SK-N-SH (cell line): Measurements from ENCODE around the gene SCN1B. TPM values are rescaled to one million over a fixed set of nuclear protein-coding genes. Genes with fewer than 3 reads are reported as not detected.

Source experiments
- CTCF ChIA-PET: fragments of 300-600, 350-600 bp; formaldehyde crosslinking; extraction: SDS; loops from one replicate; lab custom pipeline; 2021; lab: Yijun Ruan, JAX
- POLR2A ChIA-PET: fragments of 350-600 bp; sonication (Branson Sonifier 250); formaldehyde crosslinking; extraction: SDS; loops from one replicate; lab custom pipeline; 2020; ENCODE audit warnings: antibody characterized with exemption, inconsistent platforms; lab: Yijun Ruan, JAX
- DNase-seq: peaks from one replicate; pipeline ENCODE4 v3.0.0; 2012
- H2AFZ ChIP-seq: fragments of 200-600 bp; sonication (generic); 2 replicates; pipeline ENCODE4 v1.8.1; 2016; ENCODE audit warnings: antibody characterized with exemption, mild to moderate bottlenecking, low read depth
- H3F3A ChIP-seq: fragments of 200-600 bp; sonication (generic); replicated peaks from 2 replicates; pipeline ENCODE3; 2016; ENCODE audit warnings: antibody characterized with exemption, mild to moderate bottlenecking; ENCODE audit not compliant: insufficient read depth
- H3K27ac ChIP-seq, 2 experiments: fragments of 200-500 bp in 1 of 2; fragments of 200-600 bp in 1 of 2; sonication (Bioruptor generic) in 1 of 2; sonication (generic), shearing (Covaris generic) in 1 of 2; 2 replicates each; pipeline versions ENCODE4 v1.5.1 to v1.6.1; 2014 to 2016; ENCODE audit warnings: low read depth in 2 of 2, inconsistent platforms in 1 of 2, low read length in 1 of 2, mild to moderate bottlenecking in 1 of 2, mixed read lengths in 1 of 2
- H3K27me3 ChIP-seq: fragments of 200-600 bp; sonication (generic), shearing (Covaris generic); 2 replicates; pipeline ENCODE4 v1.6.1; 2016; ENCODE audit warnings: mixed run types; ENCODE audit not compliant: insufficient read depth
- H3K36me3 ChIP-seq, 2 experiments: fragments of 200-500 bp in 1 of 2; fragments of 200-600 bp in 1 of 2; sonication (Bioruptor generic) in 1 of 2; sonication (generic) in 1 of 2; replicated peaks in 1 of 2; 2 replicates each; pipeline versions ENCODE3 to v1.5.1; 2014 to 2016; ENCODE audit warnings: low read length in 1 of 2, mild to moderate bottlenecking in 1 of 2; ENCODE audit not compliant: insufficient read depth in 2 of 2, control insufficient read depth in 1 of 2
- H3K4me1 ChIP-seq, 2 experiments: fragments of 200-500 bp in 1 of 2; fragments of 200-600 bp in 1 of 2; sonication (Bioruptor generic) in 1 of 2; sonication (generic), shearing (Covaris generic) in 1 of 2; 2 replicates each; pipeline versions ENCODE4 v1.5.1 to v1.6.1; 2014 to 2016; ENCODE audit warnings: low read depth in 1 of 2, low read length in 1 of 2, mixed run types in 1 of 2; ENCODE audit not compliant: insufficient read depth in 2 of 2, control insufficient read depth in 1 of 2
- H3K4me2 ChIP-seq: fragments of 200-600 bp; sonication (generic), shearing (Covaris generic); 2 replicates; pipeline ENCODE4 v1.6.1; 2017; ENCODE audit warnings: mixed run types
- H3K4me3 ChIP-seq, 2 experiments: fragments of 200-500 bp in 1 of 2; fragments of 200-600 bp in 1 of 2; sonication (Bioruptor generic) in 1 of 2; sonication (generic), shearing (Covaris generic) in 1 of 2; 2 replicates each; pipeline versions ENCODE4 v1.5.1 to v1.8.1; 2014 to 2016; ENCODE audit warnings: low read depth in 2 of 2, inconsistent platforms in 1 of 2, low read length in 1 of 2, mild to moderate bottlenecking in 1 of 2, mixed read lengths in 1 of 2, moderate library complexity in 1 of 2
- H3K79me2 ChIP-seq: fragments of 200-600 bp; sonication (generic); 2 replicates; pipeline ENCODE4 v1.8.1; 2017; ENCODE audit warnings: mild to moderate bottlenecking; ENCODE audit not compliant: insufficient read depth
- H3K9ac ChIP-seq: fragments of 200-600 bp; sonication (generic); 2 replicates; pipeline ENCODE4 v1.6.1; 2017; ENCODE audit warnings: mixed run types
- H3K9me2 ChIP-seq: fragments of 200-600 bp; sonication (generic); 2 replicates; pipeline ENCODE4 v1.6.1; 2017; ENCODE audit warnings: mixed run types
- H3K9me3 ChIP-seq: fragments of 200-600 bp; sonication (generic); 2 replicates; pipeline ENCODE4 v1.6.1; 2017; ENCODE audit warnings: mixed run types, mild to moderate bottlenecking, moderate library complexity
- H4K20me1 ChIP-seq: fragments of 200-600 bp; sonication (generic); 2 replicates; pipeline ENCODE4 v1.6.1; 2017; ENCODE audit warnings: mild to moderate bottlenecking, mixed run types; ENCODE audit not compliant: insufficient read depth
- CTCF ChIP-seq: fragments of 200-600 bp; sonication (generic); IDR thresholded peaks from 2 replicates; pipeline ENCODE4 v1.6.1; 2017; ENCODE audit warnings: antibody characterized with exemption, mild to moderate bottlenecking, moderate library complexity
- ELF1 ChIP-seq: IDR thresholded peaks from 2 replicates; pipeline ENCODE4 v1.4.0; 2012
- GABPA ChIP-seq: IDR thresholded peaks from 2 replicates; pipeline ENCODE4 v1.4.0; 2012; ENCODE audit warnings: low read depth, mild to moderate bottlenecking
- IRF3 ChIP-seq: fragments of 150-350 bp; IDR thresholded peaks from 2 replicates; pipeline ENCODE4 v1.6.1; 2016; ENCODE audit warnings: mild to moderate bottlenecking, low read depth, low read length
- MEF2A ChIP-seq: IDR thresholded peaks from 2 replicates; pipeline ENCODE4 v1.4.0; 2012; ENCODE audit warnings: low read depth, borderline replicate concordance
- NFIC ChIP-seq: IDR thresholded peaks from 2 replicates; pipeline ENCODE4 v1.4.0; 2012; ENCODE audit warnings: borderline replicate concordance
- PBX3 ChIP-seq: IDR thresholded peaks from 2 replicates; pipeline ENCODE4; 2012
- POLR2AphosphoS5 ChIP-seq: IDR thresholded peaks from 2 replicates; pipeline ENCODE4 v1.6.1; 2012; ENCODE audit warnings: low read depth, low read length
- REST ChIP-seq: IDR thresholded peaks from 2 replicates; pipeline ENCODE4 v1.6.1; 2012; ENCODE audit warnings: mild to moderate bottlenecking, low read depth, low read length, moderate library complexity
- RXRA ChIP-seq: IDR thresholded peaks from 2 replicates; pipeline ENCODE4 v1.4.0; 2012; ENCODE audit warnings: low read depth, mild to moderate bottlenecking, borderline replicate concordance
- TCF12 ChIP-seq: IDR thresholded peaks from 2 replicates; pipeline ENCODE4 v1.4.0; 2012
- USF2 ChIP-seq: fragments of 150-350 bp; IDR thresholded peaks from 2 replicates; pipeline ENCODE4 v1.6.1; 2017; ENCODE audit warnings: antibody characterized with exemption, low read length, low read depth, borderline replicate concordance
- WGBS: methylation state at CpG from one replicate; pipeline ENCODE4 v1.1.6; 2017; ENCODE audit warnings: low lambda C conversion rate; 5-methylcytosine and 5-hydroxymethylcytosine counted together
- polyA plus RNA-seq, 3 experiments: library from polyadenylated mRNA; depleted of rRNA; stranded (reverse); fragments of >200 nt; gene quantifications; 2 replicates each; pipeline ENCODE4 v1.2.3, GENCODE V29; 2012

Gene SCN1B
- polyA plus RNA-seq, 1 of the 3 experiments (the other 2 are of a cell fraction) = 10.5 TPM

GRCh38 chr19:35045667-35046300 is 15.5 kb downstream of the SCN1B start:
- Histone ChIP-seq H3K27ac (no peak overlapping the region), H2AFZ (no peak overlapping the region), H3K4me3 (no peak overlapping the region), H3K9ac (no peak overlapping the region), H3F3A (no peaks in the 10 kb centered on the region), H3K79me2 (no peaks in the 10 kb centered on the region), H3K27me3 (no peaks in the 10 kb centered on the region), H3K4me1 (peaks cover 0 to 8% of the 10 kb centered on the region in 2 experiments; a peak in 1 of 4 replicates), H4K20me1 (no peaks in the 10 kb centered on the region), H3K9me3 (no peaks in the 10 kb centered on the region), H3K9me2 (no peaks in the 10 kb centered on the region), H3K4me2 (no peak overlapping the region), H3K36me3 (no peaks in the 10 kb centered on the region)
- peak; percentile 51 for DNase-seq
- CTCF ChIA-PET = interaction anchor here (0.7 to 5.2 kb wide), 16 partner anchors 8 to 96 kb away, joined by 3 to 86 read pairs (median 6); partner anchors contain the start of genes LGI4 and SCN1B
- POLR2A ChIA-PET = no interaction called here
- no peak for TF ChIP-seq POLR2AphosphoS5
- peak; percentile 22; the same call in 1 of the 2 replicates for TF ChIP-seq CTCF
- 98% methylated on average over 5 of the region's 10 CpGs for WGBS

GRCh38 chr19:35046461-35046860 is 16.2 kb downstream of the SCN1B start:
- Histone ChIP-seq H3K27ac (no peak overlapping the region), H3K4me1 (peaks cover 0 to 8% of the 10 kb centered on the region in 2 experiments; a peak in 1 of 4 replicates), H3K9me3 (no peaks in the 10 kb centered on the region), H3K4me2 (no peak overlapping the region), H3K9ac (no peak overlapping the region), H3K4me3 (no peak overlapping the region), H3K79me2 (no peaks in the 10 kb centered on the region), H2AFZ (no peak overlapping the region), H3F3A (no peaks in the 10 kb centered on the region), H3K27me3 (no peaks in the 10 kb centered on the region), H4K20me1 (no peaks in the 10 kb centered on the region), H3K9me2 (no peaks in the 10 kb centered on the region), H3K36me3 (no peaks in the 10 kb centered on the region)
- CTCF ChIA-PET = interaction anchor here (0.7 to 5.2 kb wide), 12 partner anchors 8 to 95 kb away, joined by 3 to 49 read pairs (median 6); partner anchors contain the start of gene SCN1B
- 89% methylated on average over 3 of the region's 5 CpGs for WGBS
- TF ChIP-seq TCF12 = no peak
- no peak for TF ChIP-seq CTCF
- no peak for TF ChIP-seq IRF3
- TF ChIP-seq POLR2AphosphoS5 = no peak
- TF ChIP-seq MEF2A = no peak
- no peak for TF ChIP-seq PBX3
- no peak for TF ChIP-seq GABPA
- no peak for TF ChIP-seq USF2
- no peak for TF ChIP-seq NFIC
- no peak for TF ChIP-seq REST
- TF ChIP-seq RXRA = no peak
- no peak for TF ChIP-seq ELF1
- POLR2A ChIA-PET = no interaction called here
- no peak for DNase-seq
